Smooth muscle cell (in vitro differentiated cells): ENCODE results near the gene TAC4. TPM values are rescaled to one million over a fixed set of nuclear protein-coding genes. Genes with fewer than 3 reads are reported as not detected.

Source experiments
- DNase-seq: peaks from one replicate; lab custom pipeline; 2025; ENCODE audit not compliant: unreplicated experiment; lab: John Stamatoyannopoulos, UW
- H2AFZ ChIP-seq: fragments of 200-600 bp; sonication (generic); 2 replicates; pipeline ENCODE4 v1.6.0; 2016; ENCODE audit warnings: antibody characterized with exemption, low read depth, mild to moderate bottlenecking
- H3F3A ChIP-seq: fragments of 200-600 bp; sonication (generic); 2 replicates; pipeline ENCODE4 v1.6.0; 2017; ENCODE audit warnings: antibody characterized with exemption, low read depth
- H3K27ac ChIP-seq: fragments of 200-600 bp; sonication (generic); 2 replicates; pipeline ENCODE4 v1.5.1; 2016; ENCODE audit warnings: low read depth, mild to moderate bottlenecking
- H3K27me3 ChIP-seq: fragments of 200-600 bp; sonication (generic); 2 replicates; pipeline ENCODE4 v1.6.1; 2016; ENCODE audit warnings: low read depth, mild to moderate bottlenecking
- H3K36me3 ChIP-seq: fragments of 200-600 bp; sonication (generic); 2 replicates; pipeline ENCODE4 v1.5.1; 2016; ENCODE audit warnings: low read depth
- H3K4me1 ChIP-seq: fragments of 200-600 bp; sonication (generic); 2 replicates; pipeline ENCODE4 v1.5.1; 2016; ENCODE audit warnings: low read depth
- H3K4me2 ChIP-seq: fragments of 200-600 bp; sonication (generic); 2 replicates; pipeline ENCODE4 v1.6.0; 2016; ENCODE audit warnings: mild to moderate bottlenecking
- H3K4me3 ChIP-seq: fragments of 200-600 bp; sonication (generic); 2 replicates; pipeline ENCODE4 v1.5.1; 2016; ENCODE audit warnings: mild to moderate bottlenecking
- H3K79me2 ChIP-seq: fragments of 200-600 bp; sonication (generic); 2 replicates; pipeline ENCODE4 v1.6.0; 2016; ENCODE audit warnings: low read depth, mild to moderate bottlenecking
- H3K9ac ChIP-seq: fragments of 200-600 bp; sonication (generic); 2 replicates; pipeline ENCODE4 v1.6.0; 2016; ENCODE audit warnings: low read depth
- H3K9me3 ChIP-seq: fragments of 200-600 bp; sonication (generic); replicated peaks from 2 replicates; pipeline ENCODE4 v1.5.1; 2016; ENCODE audit warnings: low read depth
- H4K20me1 ChIP-seq: fragments of 200-600 bp; sonication (generic); 2 replicates; pipeline ENCODE4 v1.6.0; 2016; ENCODE audit warnings: low read depth
- CTCF ChIP-seq: fragments of 200-600 bp; sonication (generic); IDR thresholded peaks from 2 replicates; pipeline ENCODE4 v1.5.1; 2017; ENCODE audit warnings: borderline replicate concordance, mild to moderate bottlenecking, antibody characterized with exemption; ENCODE audit not compliant: insufficient read depth, poor library complexity, severe bottlenecking
- WGBS: methylation state at CpG from one replicate; pipeline ENCODE4 v1.1.7; 2016; ENCODE audit warnings: low lambda C conversion rate; 5-methylcytosine and 5-hydroxymethylcytosine counted together
- polyA plus RNA-seq: library from polyadenylated mRNA; unstranded; fragments of >200 nt; fragmentation: Nextera tagmentation; extraction: Ambion mirVana; gene quantifications from 2 replicates; pipeline ENCODE4 v1.2.1, GENCODE V29; 2016
- total RNA-seq: library from RNA; depleted of rRNA; stranded (reverse); fragments of >200 nt; gene quantifications from 2 replicates; pipeline ENCODE4 v1.2.3, GENCODE V29; 2014

TAC4 gene
- total and polyA plus RNA-seq, 2 experiments from 2014 or later = not detected

GRCh38 chr17:49825645-49826044 is 22.2 kb downstream of the TAC4 start:
- Histone ChIP-seq H3F3A (peaks cover 16% of the 10 kb centered on the region), H3K79me2 (no peaks in the 10 kb centered on the region), H3K27ac (no peak overlapping the region), H3K9ac (no peak overlapping the region), H3K4me1 (no peaks in the 10 kb centered on the region), H4K20me1 (peaks cover 54% of the 10 kb centered on the region), H3K36me3 (peaks cover 19% of the 10 kb centered on the region), H2AFZ (no peak overlapping the region), H3K4me2 (no peak overlapping the region), H3K4me3 (no peak overlapping the region), H3K9me3 (no peaks in the 10 kb centered on the region), H3K27me3 (no peaks in the 10 kb centered on the region)
- no peak for TF ChIP-seq CTCF
- WGBS = 95% methylated on average over 2 of the region's 2 CpGs
- no peak for DNase-seq

DNA sequence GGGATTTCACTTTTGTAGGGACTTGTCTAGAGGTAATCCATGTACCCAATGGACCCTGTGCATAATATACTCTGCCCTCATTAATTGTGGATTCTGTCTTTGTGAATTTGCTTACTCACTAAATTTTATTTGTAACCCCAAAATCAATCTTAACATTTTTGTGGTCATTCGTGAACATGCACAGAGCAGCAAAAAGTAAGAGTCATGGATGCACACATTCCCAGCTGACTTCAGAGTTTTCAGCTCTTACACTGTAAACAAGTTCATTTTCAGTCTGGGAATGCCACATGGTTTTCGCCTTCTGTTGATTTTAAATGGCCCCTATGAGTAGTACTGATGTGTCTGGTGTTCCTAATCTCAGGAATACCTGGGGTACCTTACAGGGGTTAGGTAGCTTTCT is 24.3 kb downstream of the TAC4 start:
- no peak overlapping the region for H2AFZ ChIP-seq
- H3K4me2 ChIP-seq = no peak overlapping the region
- H3K9me3 ChIP-seq = no peaks in the 10 kb centered on the region
- 55% methylated on average over 2 of the region's 2 CpGs for WGBS
- peaks cover 59% of the 10 kb centered on the region for H4K20me1 ChIP-seq
- peaks cover 16% of the 10 kb centered on the region for H3F3A ChIP-seq
- peak overlapping the region; percentile 60 for H3K27ac ChIP-seq
- no peak overlapping the region for H3K4me3 ChIP-seq
- no peaks in the 10 kb centered on the region for H3K4me1 ChIP-seq
- no peaks in the 10 kb centered on the region for H3K79me2 ChIP-seq
- no peak for TF ChIP-seq CTCF
- DNase-seq = no peak
- H3K36me3 ChIP-seq = peaks cover 19% of the 10 kb centered on the region
- no peaks in the 10 kb centered on the region for H3K27me3 ChIP-seq
- no peak overlapping the region for H3K9ac ChIP-seq

- no peaks in the 10 kb centered on the region for H3K79me2 ChIP-seq
- peaks cover 19% of the 10 kb centered on the region for H3K36me3 ChIP-seq
- peaks cover 16% of the 10 kb centered on the region for H3F3A ChIP-seq
- no peak for DNase-seq
- no peaks in the 10 kb centered on the region for H3K27me3 ChIP-seq
- no peak overlapping the region for H2AFZ ChIP-seq
- no peak overlapping the region for H3K9ac ChIP-seq
- peaks cover 62% of the 10 kb centered on the region for H4K20me1 ChIP-seq
- H3K4me1 ChIP-seq = no peaks in the 10 kb centered on the region
- WGBS = 58% methylated on average over 2 of the region's 2 CpGs
- H3K4me2 ChIP-seq = no peak overlapping the region
- no peak for TF ChIP-seq CTCF
- peak overlapping the region; percentile 60 for H3K27ac ChIP-seq
- H3K4me3 ChIP-seq = no peak overlapping the region
- no peaks in the 10 kb centered on the region for H3K9me3 ChIP-seq
Observed at GRCh38 chr17:49822829-49823228, 25.0 kb downstream of the TAC4 start.

DNA sequence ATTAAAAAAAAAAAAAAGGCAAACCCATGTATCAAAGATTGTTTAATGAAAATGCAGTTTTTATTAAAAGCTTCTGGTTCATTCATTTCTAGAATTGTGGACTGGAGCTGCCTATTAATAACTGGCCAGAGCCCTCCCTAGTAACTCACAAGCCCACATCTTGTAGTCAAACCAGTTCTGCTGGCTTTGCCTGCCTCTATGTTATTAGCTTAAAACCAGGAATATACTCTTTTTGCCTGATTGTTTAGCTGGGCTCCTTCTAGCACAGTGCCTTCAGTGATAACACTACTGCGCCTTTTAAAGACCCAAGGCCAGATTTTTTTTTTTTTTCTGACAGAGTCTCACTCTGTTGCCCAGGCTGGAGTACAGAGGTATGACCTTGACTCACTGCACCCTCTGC is 26.0 kb downstream of the TAC4 start:
- Histone ChIP-seq H4K20me1 (peaks cover 62% of the 10 kb centered on the region), H3K9ac (no peak overlapping the region), H3K4me1 (no peaks in the 10 kb centered on the region), H3K9me3 (no peaks in the 10 kb centered on the region), H3K27me3 (no peaks in the 10 kb centered on the region), H3K79me2 (no peaks in the 10 kb centered on the region), H3K4me3 (no peak overlapping the region), H3F3A (peaks cover 16% of the 10 kb centered on the region), H2AFZ (no peak overlapping the region), H3K4me2 (no peak overlapping the region), H3K27ac (no peak overlapping the region), H3K36me3 (peaks cover 18% of the 10 kb centered on the region)
- no peak for TF ChIP-seq CTCF
- DNase-seq = no peak
- 76% methylated on average over 1 of the region's 1 CpG for WGBS
